ENCODE results near the gene HSD17B8. TPM values are rescaled to one million over a fixed set of nuclear protein-coding genes. Genes with fewer than 3 reads are reported as not detected.

Gene HSD17B8
- total RNA-seq, 1 donor from 2014 or later = 6.5 TPM

DNA sequence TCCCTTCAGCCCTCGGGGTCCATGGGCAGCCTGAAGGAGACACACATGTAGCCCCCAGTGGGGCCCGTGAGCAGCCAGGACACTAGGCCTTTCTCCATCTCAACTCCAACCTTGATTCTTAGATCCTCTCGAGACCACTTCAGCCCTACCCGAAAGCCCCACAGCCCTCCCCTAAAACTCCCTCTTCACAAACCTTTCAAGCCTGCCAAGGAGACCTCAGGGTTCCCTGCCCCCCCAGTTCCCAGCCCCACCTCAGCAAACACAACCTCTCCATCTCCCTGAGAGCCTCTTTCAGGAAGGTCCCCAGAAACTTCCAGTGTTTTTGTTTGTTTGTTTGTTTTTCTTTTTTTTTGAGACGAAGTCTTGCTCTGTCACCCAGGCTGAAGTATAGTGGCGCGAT, 23.3 kb upstream of the HSD17B8 start:
- Mint-ChIP-seq H3K9me3 (ENCODE audit: unreplicated experiment) (no peaks in the 10 kb centered on the region), H3K4me3 (ENCODE audit: unreplicated experiment) (peak overlapping the region; percentile 9), H3K36me3 (ENCODE audit: low read depth, unreplicated experiment) (peaks cover 42% of the 10 kb centered on the region), H3K27ac (ENCODE audit: unreplicated experiment) (no peak overlapping the region), H3K4me1 (ENCODE audit: unreplicated experiment) (peaks cover 32% of the 10 kb centered on the region), H3K27me3 (ENCODE audit: unreplicated experiment) (peaks cover 13% of the 10 kb centered on the region)
- no peak for DNase-seq (ENCODE audit: low spot score)
- no peak for TF ChIP-seq CTCF (IDR thresholded peaks at IDR 0.05; ENCODE audit: unreplicated experiment)

DNA sequence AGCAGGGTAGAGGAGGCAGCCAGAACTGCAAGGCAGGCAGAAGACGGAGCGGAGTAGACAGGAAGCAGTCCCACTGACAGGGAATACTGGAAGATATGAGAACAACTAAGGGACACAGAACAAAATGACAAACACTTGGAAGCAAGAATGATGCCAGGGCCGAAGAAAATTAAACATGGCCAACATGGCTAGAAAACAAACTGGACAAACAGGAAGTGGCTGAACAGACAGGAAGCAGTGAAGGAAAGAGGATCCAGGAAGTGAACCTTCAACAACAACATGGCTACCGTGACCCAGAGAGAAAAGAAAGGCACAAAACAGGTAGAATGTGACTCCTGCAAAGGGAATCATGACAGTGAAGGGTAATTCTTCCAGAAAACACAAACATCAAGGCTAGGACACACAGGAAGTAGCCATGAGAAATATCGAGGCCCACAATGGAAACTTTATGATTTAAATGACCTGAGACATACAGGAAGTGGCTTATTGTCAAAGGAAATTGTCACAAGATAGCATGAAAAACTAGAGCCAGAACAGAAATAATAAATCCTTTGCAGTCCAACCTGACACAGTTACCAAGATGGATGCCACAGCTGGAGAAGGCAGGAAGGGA, 21.3 kb upstream of the HSD17B8 start:
- Mint-ChIP-seq H3K4me1 (ENCODE audit: unreplicated experiment) (peaks cover 32% of the 10 kb centered on the region), H3K36me3 (ENCODE audit: low read depth, unreplicated experiment) (peaks cover 54% of the 10 kb centered on the region), H3K4me3 (ENCODE audit: unreplicated experiment) (peak overlapping the region; percentile 73), H3K9me3 (ENCODE audit: unreplicated experiment) (no peaks in the 10 kb centered on the region), H3K27ac (ENCODE audit: unreplicated experiment) (peak overlapping the region; percentile 99), H3K27me3 (ENCODE audit: unreplicated experiment) (peaks cover 14% of the 10 kb centered on the region)
- no peak for TF ChIP-seq CTCF (IDR thresholded peaks at IDR 0.05; ENCODE audit: unreplicated experiment)
- no peak for DNase-seq (ENCODE audit: low spot score)

DNA sequence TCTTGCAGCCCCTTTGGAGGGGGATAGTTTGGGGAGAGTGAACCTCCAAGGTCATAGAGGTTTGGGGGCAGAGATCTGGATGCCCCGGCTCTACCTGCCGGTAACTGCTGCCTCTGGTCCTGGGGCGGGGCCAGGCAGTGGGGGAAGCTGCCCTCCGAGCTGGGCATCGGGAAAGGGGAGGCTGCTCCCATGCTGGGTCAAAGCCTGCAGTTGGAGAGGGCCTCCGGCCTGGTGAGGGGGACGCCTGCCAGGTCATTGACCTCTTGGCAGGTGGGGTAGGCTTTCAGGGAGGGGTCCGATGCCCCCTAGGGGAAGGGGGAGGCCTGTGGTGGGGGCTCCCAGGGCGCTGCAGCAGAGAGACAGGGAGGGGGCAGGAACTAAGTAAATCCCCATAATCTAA, 19.3 kb upstream of the HSD17B8 start:
- Mint-ChIP-seq H3K4me3 (ENCODE audit: unreplicated experiment) (no peak overlapping the region), H3K9me3 (ENCODE audit: unreplicated experiment) (no peaks in the 10 kb centered on the region), H3K36me3 (ENCODE audit: low read depth, unreplicated experiment) (peaks cover 52% of the 10 kb centered on the region), H3K27ac (ENCODE audit: unreplicated experiment) (peak overlapping the region; percentile 99), H3K4me1 (ENCODE audit: unreplicated experiment) (peaks cover 32% of the 10 kb centered on the region), H3K27me3 (ENCODE audit: unreplicated experiment) (peaks cover 15% of the 10 kb centered on the region)
- no peak for TF ChIP-seq CTCF (IDR thresholded peaks at IDR 0.05; ENCODE audit: unreplicated experiment)
- DNase-seq (ENCODE audit: low spot score) = no peak

DNA sequence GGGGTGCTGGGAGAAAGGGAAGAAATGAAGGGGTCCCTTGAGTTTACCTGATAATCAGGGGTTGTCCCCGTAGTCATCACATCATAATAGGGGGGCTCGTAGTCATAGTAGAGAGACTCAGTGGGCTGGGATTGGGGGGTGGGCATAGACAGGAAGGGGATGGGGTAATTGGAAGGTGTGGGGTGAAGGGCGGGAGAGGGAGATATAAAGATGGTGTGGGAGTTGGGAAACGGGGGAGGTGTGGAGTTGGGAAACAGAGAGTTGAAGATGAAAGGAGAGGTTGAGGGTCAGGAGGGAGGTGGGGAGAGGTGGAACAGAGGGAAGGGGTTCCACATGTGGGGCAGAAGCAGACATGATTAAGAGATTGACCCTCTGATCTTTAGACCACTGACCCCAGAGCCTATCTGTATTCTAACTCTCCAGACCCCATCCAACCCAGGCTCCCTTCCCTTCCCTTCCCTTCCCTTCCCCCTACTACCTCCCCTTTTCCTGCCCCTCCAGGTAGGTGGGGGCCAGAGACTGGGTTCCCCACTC, 18.7 kb upstream of the HSD17B8 start:
- peaks cover 13% of the 10 kb centered on the region for H3K27me3 Mint-ChIP-seq (ENCODE audit: unreplicated experiment)
- peaks cover 33% of the 10 kb centered on the region for H3K4me1 Mint-ChIP-seq (ENCODE audit: unreplicated experiment)
- no peak for TF ChIP-seq CTCF (IDR thresholded peaks at IDR 0.05; ENCODE audit: unreplicated experiment)
- DNase-seq (ENCODE audit: low spot score) = no peak
- no peak overlapping the region for H3K27ac Mint-ChIP-seq (ENCODE audit: unreplicated experiment)
- no peaks in the 10 kb centered on the region for H3K9me3 Mint-ChIP-seq (ENCODE audit: unreplicated experiment)
- peaks cover 49% of the 10 kb centered on the region for H3K36me3 Mint-ChIP-seq (ENCODE audit: low read depth, unreplicated experiment)
- no peak overlapping the region for H3K4me3 Mint-ChIP-seq (ENCODE audit: unreplicated experiment)

DNA sequence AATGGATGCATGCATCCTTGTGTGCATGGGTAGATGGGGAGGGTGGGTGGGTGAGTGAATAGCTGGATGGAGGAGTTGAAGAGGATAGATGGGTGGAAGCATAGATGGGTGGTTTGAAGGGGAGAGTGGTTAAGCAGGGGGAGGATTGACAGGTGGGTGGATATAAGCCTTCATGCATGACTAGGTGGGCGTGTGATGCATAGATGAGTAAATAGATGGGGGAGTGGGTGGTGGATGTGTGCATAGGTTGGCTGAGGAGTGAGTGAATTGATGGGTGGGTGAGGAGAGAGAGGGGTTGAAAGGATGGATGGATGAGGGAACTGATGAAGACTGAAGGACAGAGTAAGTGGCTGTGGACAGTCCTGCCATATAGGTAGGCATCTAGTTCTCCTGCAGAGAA, 16.6 kb upstream of the HSD17B8 start:
- Mint-ChIP-seq H3K27me3 (ENCODE audit: unreplicated experiment) (peaks cover 11% of the 10 kb centered on the region), H3K4me1 (ENCODE audit: unreplicated experiment) (peaks cover 35% of the 10 kb centered on the region), H3K36me3 (ENCODE audit: low read depth, unreplicated experiment) (peaks cover 46% of the 10 kb centered on the region), H3K4me3 (ENCODE audit: unreplicated experiment) (peak overlapping the region; percentile 68), H3K27ac (ENCODE audit: unreplicated experiment) (no peak overlapping the region), H3K9me3 (ENCODE audit: unreplicated experiment) (no peaks in the 10 kb centered on the region)
- DNase-seq (ENCODE audit: low spot score) = no peak
- no peak for TF ChIP-seq CTCF (IDR thresholded peaks at IDR 0.05; ENCODE audit: unreplicated experiment)
